GM19025 (cell line): Measurements from ENCODE around the gene TENT4A.
"Not testable (repeated sequence)": the region's sequence is repeated elsewhere in the genome, so short reads cannot be mapped to it uniquely, and the experiment has no call there.

Experiments
- ATAC-seq: cut with Tn5 transposase; IDR thresholded peaks from one replicate; pipeline ENCODE4 v1.9.1; 2021; ENCODE audit warnings: mild to moderate bottlenecking, low read depth, moderate library complexity; ENCODE audit not compliant: unreplicated experiment

The TENT4A gene

DNA sequence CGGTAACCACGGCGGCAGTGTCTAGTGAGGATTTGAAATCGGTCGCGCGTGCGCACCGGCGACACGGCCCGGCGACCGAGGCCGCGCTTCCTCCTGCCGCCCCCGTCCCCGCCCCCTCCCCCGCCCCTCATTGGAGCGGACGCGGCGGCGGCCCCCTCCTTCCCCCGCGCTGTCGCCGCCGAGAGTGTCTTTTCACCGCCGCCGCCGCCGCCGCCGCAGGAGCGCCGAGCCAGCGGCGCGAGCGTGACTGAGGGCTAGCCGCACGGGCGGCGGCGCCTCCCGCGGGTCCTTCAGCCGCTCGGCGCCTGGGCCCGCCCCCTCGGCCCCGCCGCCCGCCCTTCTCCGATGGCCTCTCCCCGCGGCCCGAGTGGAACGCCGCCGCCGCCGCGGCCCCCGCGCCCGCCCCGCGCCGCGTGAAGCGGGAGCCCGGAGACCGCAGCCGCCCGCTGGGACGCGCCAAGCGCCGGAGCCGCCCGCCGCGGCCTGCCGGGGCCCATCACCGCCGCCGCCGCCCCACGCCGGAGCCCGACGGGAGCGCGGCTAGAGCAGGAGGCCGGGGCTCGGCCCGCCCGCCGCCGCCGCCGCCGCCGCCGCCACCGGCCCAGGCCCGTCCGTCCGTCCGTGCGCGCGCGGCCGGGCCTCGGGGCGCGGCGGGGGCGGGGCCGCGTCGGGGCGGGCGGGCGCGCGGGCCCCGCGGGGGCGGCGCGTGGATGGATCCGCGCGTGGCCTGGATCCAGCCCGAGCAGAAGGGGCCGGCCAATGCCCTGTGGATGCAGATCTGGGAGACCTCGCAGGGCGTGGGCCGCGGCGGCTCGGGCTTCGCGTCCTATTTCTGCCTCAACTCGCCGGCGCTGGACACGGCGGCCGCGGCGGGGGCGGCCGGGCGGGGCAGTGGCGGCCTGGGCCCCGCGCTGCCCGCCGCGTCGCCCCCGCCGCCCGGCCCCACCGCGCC lies at the start of gene TENT4A:
Gene TENT4A, plus strand, starts transcription at position 159 of the 952 bp plus-strand sequence. Its CDS starts 552 bp downstream, at position 711.
- ATAC-seq, result peak; percentile 17

DNA sequence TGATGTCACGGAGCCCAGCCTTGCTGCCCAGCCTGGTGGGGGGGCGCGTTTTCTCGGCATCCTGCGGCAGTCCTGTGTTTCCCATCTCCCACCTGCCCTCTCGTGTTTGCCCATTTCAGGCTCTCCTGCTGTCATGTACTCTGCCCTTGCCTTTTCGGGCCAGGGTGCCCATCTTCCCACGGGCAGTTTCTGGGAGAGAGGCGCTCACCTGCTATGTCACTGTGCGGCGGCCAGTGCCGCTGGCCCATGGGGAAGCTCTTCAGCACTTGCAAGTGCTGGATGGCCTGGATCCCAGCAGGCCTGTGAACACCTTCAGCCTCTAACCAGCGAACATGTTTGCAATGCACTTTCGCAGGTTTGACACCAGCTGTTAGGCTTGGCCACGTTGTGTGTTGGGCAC lies 46.5 kb upstream of the TENT4A start:
- no peak for ATAC-seq

DNA sequence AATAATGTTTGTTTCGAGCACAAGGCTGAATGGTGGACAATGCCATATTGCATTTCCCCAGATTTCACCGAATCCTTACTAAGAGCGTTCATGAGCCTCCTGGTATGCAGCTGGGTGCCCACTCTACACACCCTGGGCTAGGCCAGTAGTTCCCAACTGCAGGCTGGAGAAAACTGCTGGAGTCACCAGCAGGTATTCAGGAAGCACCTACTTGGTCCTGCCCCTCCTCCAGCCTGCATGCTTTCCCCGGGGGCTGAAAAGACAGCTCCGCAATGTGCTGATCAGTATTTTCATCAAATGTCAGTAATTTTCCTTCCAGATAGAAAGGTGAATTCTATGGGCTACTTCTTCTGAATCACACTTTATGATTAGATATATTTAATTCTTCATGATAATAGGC lies 45.6 kb upstream of the TENT4A start:
- no peak for ATAC-seq

DNA sequence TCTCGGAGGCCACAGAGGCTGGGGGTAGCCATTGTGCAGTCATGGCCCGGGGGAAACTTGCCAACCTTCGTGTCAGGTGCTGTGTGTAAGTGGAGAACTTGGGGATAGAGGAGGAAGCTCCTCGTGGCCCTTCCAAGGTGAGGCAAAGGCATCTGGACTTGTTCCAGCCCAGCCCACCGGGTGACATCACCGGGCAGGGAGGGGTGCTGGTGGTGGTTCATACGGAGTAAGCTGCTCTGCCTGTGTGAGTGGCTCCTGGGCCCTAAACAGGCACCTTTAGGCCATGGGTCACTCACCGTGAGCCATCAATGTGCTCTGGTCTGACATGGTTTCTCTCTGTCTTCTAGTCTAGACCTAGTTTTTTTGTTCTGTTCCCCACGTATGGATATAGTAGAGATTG lies 44.5 kb upstream of the TENT4A start:
- not testable (repeated sequence) for ATAC-seq

DNA sequence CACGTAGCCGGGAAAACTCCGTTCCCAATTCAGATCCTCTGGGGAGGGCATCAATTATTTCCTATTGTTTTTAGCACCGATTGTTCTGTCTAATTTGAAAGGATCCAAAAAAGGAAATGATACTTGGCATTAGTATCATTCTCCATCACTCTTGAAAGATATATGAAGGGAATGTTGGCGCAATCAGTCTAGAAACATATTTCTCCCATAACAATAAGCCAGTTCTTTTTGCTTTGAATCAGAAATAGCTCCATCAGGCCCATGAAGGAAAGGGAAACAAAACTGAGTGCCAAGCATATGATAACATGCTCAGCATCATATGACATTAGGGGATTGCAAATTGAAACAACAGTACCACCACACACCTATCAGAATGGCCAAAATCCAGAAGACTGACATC lies 40.2 kb upstream of the TENT4A start:
- ATAC-seq, result no peak

DNA sequence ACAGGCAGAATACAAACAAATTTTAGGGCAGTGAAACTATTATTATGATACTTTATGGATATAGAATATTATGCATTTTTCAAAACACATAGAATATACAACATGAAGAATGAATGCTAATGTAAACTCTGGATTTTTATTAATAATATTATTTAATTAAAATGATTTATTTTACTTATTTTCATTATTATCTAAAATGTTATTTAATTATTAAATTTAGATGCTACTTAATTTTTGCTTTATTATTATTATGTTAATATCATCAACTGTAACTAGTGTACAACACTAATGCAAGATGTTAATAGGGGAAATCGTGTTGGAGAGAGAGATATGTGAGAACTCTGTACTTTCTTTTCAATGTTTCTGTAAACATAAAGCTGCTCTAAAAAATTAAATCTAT lies 39.3 kb upstream of the TENT4A start:
- no peak for ATAC-seq

DNA sequence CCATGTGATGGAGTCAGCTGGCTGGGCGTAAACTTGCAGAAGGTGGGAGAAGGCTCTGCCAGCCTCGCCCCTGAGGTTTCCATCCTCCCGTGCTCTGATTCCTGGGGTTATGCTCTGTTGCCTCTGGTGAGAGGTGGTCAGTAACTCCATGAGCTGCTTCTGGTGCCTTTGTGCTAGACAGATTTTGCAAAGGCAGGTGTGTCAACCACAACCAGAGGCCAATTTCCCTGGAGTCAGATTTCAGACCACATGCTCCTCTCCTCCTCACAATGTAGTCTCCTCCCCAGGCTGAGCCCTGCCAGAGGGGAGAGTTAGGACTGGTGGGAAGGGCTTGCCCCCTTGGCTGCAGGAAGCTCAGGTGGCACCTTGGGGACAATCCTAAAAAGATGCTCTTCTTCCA lies 38.8 kb upstream of the TENT4A start:
- ATAC-seq, result no peak

DNA sequence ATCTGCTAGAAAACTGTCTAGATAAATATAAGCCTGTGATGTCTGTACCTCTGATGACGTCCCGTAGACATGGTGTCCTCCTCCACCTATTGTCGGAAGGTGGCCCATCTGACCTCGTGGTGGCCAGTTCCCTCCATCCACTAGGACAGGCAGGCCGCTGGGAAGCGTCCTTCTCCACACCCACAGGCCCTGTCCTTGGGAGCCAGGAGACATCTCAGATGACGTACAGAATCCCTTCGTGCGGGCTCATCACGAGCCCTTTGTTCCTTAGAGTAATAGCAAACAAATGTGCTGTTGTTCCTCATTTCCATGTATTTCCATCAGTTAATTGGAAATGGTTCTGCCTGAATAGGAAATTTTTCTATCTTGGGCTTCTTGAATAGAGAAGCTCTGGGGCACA lies 38.3 kb upstream of the TENT4A start:
- no peak for ATAC-seq

DNA sequence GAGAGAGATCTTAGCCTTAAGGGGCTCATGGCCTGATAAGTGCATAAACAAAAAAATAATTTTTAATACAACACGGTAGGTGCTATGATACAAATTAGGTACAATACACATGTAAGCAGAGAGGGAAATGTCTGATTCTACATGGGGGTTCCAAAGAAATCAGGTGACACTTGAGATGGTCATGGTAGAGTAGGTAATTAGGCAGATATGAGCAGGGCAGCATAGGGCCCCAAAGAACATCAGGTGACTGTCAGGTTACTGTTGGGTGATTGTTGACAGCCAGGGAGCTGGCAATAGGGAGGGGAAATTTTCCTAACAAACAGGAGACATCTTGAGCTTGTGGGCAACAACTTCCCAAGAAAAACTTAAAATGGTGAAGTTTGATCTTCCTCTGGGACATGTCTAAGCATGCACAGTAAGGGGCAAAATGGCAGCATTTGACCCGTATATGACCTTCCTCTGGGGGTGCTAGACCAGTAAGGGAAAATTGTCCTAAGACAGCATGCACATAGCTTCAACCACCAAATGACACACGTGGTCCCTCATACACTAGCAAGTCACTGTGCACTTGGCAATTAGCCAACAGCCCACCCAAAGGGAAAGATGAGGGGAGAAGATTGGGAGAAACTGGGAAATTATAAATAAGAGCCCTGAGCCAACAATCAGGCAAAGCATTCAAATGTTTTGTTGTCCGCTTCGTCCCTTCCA lies 37.3 kb upstream of the TENT4A start:
- no peak for ATAC-seq

DNA sequence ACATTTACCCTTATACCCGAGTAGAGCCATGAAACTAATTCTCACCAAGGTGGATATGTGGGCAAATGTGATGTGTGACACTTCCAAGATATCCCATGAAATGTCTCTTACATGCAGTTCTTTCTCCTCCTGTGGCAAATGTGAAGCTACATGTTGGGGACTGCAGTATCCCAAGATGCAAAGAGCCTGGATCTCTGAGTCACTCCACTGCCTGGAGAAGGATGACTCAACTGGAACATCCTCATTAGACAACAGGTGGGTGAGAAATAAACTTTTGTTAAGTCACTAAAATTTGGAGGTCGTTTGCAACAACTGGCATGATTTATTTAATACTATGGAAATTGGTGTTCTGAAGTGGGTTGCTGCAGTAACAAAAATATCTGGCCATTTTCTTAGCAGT lies 36.5 kb upstream of the TENT4A start:
- no peak for ATAC-seq

DNA sequence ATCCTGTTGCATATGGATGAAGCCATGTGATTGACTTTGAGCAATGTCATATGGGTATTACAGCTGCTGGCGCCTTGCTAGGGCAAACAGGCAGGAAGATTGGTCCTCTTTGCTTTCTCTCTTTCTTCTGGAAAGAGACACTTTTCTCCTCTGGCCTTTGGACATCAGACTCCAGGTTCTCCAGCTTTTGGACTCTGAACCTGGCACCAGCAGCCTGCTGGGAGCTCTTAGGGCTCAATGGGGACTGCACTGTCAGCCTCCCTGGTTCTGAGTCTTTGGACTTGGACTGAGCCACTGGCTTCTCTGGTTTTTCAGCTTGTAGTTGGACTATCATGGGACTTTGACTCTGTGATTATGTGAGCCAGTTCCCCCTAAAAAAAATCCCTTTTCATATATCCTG lies 34.8 kb upstream of the TENT4A start:
- no peak for ATAC-seq

DNA sequence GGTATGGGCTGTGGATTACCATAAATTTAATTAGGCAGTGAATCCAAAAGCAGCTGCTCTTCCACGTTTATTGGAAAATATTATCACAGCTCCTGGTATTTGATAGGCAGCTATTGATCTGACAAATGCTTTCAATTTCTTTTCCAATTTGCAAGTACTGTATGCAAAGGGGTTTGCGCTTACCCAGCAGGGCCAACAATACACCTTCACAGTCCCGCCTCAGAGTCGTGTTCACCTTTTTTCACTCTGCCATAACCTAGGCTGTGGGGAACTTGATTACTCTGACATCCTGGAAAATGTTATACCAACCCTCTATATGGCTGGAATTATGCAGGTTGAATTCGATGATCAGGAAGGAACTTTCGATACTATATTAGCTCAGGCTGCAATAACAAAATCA lies 32.3 kb upstream of the TENT4A start:
- ATAC-seq, result no peak

DNA sequence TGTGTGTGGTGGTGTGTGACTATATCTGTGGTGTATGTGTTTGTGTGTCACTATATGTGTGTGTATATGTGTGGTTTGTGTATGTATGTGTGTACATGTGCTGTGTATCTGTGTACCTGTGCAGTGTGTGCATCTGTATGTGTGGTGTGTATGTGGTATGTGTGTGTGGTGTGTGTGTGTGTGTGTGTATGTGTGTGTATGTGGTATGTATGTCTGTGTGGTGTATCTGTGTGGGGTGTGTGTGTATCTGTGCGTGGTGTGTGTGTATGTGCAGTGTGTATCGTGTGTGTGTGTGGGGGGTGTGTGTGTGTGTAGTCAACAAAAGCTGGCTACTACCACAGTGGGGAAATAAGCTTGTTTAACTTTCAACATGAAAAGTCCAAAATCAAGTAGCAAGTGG lies 31.6 kb upstream of the TENT4A start:
- ATAC-seq, result no peak

DNA sequence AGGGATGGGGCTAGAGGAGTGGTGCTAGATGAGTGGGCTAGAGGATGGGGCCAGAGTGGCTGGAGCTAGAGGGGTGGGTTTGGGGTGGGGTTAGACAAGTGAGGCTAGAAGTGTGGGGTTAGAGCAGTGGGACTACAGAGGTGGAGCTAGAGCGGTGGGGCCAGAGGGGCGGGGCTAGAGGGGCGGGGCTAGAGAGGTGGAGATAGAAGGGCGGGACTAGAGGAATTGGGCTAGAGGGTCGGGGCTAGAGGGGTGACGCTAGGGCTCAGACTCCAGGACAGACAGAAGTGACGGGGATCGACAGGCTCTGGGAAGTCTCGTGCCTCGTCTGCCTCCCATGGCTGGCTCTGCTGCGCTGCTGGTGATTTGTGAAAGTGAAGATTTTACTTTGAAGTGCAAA lies 31.0 kb upstream of the TENT4A start:
- ATAC-seq, result no peak

DNA sequence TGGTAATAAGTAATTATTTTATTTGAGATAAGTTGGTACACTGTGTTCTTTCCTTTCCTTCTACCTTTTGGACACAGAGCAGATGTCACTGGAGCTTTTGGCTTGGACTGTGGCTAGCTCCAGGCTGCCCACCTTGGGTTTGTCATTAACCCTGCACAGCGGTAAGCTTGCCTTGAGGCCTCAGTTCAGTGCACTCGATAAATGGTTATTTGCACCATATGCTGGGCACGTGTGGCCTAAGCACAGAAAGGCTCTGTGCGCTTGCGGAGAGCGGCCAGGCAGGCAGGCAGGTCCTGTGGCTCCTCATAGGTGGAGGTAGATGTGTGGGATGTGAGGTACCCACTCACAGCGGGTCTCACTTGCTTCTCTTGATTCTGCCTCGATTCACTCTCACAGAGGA lies 30.0 kb upstream of the TENT4A start:
- no peak for ATAC-seq

DNA sequence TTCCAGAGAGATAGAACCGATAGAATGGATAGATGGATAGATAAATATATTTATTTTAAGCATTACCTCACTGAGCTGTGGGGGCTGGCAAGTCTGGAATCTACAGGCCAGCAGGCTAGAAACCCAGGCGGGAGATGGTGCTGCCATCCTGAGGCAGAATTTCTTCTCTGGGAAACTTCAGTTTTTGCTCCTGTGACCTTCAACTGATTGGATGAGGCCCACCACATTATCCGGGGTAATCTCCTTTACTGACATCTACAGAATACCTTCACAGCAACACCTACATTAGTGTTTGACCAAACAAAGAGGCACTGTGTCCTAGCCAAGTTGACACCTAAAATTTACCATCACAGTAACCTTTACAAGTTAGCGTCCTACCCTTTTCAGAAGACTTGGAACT lies 29.2 kb upstream of the TENT4A start:
- no peak for ATAC-seq

DNA sequence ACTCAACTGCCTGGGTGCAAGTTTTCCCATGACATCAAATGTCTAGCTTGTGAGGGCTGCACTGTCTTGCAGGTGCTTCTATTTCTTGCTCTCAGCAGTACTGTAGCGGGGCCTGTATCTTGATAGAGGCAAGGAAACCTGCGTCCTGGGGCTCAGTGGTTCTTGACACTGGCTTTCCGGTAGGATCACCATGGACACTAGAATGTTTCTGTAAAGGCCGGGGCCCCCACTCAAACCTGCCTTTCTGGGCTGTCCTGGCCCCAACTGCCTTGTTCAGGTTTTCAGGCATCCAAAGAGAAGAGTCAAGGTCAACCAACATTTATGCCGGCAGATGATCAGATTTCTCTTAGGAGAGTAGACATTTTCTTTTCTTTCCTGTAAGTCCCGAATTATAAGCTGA lies 26.7 kb upstream of the TENT4A start:
- ATAC-seq, result no peak

DNA sequence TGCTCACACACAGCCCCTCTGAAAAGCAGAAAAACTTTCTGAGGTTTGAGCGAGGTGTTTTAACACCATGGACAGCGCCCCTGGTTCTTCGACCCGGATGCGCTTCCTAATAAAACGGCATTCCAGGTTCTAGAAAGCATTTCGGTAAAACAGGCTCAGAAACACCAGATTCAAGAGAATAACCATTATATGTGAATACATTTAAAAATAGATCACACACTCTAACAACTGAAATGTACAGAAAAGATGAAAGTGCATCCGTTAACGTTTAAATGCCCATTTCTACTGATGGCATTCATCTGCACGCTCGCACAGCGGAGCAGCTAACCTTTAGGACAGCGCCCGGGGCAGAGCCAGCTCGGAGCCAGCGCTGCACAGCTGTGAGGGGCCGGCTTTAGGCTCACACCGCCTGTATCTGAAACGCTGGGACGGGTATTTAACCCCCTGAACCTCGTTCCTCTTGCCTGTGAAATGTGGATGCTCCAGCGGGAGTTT lies 26.3 kb upstream of the TENT4A start:
- no peak for ATAC-seq

DNA sequence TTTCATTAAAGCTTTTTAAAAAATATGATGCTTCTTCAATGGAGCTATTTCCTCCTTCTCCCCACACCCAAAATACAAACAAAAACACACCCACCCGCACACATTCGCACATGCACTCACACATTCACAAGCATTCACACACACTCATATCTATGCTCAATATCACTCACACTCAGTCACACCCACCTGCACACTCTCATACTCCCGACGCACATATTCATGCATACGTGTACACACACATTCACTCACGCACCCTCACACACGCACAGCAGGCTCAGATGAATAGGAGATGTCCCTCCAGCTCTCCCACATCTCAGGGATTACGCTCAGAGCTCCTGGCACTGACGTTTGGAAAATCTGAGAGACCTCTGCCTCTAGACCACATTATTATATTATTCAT lies 25.7 kb upstream of the TENT4A start:
- ATAC-seq, result no peak

DNA sequence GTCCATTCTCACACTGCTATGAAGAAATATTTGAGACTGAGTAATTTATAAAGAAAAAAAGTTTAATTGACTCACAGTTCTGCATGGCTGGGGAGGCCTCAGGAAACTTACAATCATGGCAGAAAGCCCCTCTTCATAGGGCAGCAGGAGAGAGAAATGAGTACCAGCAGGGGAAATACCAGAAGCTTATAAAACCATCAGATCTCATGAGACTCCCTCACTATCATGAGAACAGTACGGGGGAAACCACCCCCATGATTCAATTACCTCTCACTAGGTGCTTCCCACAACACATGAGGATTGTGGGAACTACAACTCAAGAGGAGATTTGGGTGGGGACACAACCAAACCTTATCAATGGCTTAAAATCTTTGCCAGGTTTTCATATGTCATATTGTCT lies 20.3 kb upstream of the TENT4A start:
- no peak for ATAC-seq

DNA sequence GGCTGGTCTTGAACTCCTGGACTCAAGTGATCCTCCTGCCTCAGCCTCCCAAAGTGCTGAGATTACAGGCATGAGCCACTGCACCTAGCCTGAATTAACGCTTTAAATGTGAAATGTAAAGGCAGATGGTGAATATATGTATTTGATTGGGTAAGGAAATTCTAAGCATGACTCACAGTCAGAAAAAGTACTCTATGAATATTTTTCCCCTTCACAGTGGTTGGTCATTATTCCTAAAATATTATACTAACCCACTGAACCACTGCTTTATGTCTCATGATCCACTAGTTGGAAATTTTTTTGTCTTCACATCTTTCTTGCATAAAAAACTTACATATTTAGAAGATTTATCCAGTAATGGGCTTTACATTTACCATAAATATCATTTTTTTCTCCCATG lies 14.5 kb upstream of the TENT4A start:
- no peak for ATAC-seq

DNA sequence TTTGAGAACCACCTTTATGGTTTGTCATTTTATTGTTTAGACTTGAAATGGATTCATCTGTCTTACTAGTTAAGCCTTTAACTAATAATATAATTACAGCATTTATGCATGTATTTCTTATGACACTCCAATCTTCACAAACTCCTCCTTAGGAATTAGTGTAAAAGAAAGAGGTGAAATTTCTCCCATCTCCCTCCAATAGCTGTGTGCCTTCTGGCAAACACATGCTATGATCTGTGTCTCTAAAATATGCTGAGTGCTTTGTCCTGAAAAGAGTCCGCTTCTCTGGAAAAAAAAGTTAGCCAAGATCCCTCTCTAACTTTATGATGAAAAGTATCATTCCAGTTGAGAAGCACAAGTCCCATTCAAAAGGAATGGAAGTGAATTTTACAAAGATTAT lies 13.9 kb upstream of the TENT4A start:
- no peak for ATAC-seq
